Loucy (cell line): ENCODE measurements around the gene TEAD3.

Experiments used
- H2AFZ ChIP-seq: fragments of 200-600 bp; sonication (generic); 2 replicates; pipeline ENCODE4 v1.6.0; 2016; ENCODE audit warnings: antibody characterized with exemption, mild to moderate bottlenecking, low read length, moderate library complexity
- H3F3A ChIP-seq: fragments of 200-600 bp; 2 replicates; pipeline ENCODE4 v1.6.0; 2016; ENCODE audit warnings: antibody characterized with exemption, low read depth, mild to moderate bottlenecking
- H3K27me3 ChIP-seq: fragments of 200-600 bp; sonication (generic); 2 replicates; pipeline ENCODE4 v1.6.1; 2014; ENCODE audit warnings: low read length, mild to moderate bottlenecking; ENCODE audit not compliant: insufficient read depth, poor library complexity, severe bottlenecking
- H3K36me3 ChIP-seq: fragments of 200-600 bp; sonication (generic); 2 replicates; pipeline ENCODE4 v1.6.1; 2016; ENCODE audit warnings: low read length; ENCODE audit not compliant: insufficient read depth
- H3K4me1 ChIP-seq: fragments of 200-600 bp; sonication (generic); 2 replicates; pipeline ENCODE4 v1.5.1; 2014; ENCODE audit warnings: low read length, mild to moderate bottlenecking; ENCODE audit not compliant: insufficient read depth, poor library complexity, severe bottlenecking
- H3K4me2 ChIP-seq: fragments of 200-600 bp; sonication (generic); 2 replicates; pipeline ENCODE4 v1.6.0; 2014; ENCODE audit warnings: antibody characterized with exemption, low read length, low read depth, mild to moderate bottlenecking; ENCODE audit not compliant: poor library complexity, severe bottlenecking
- H3K4me3 ChIP-seq: fragments of 200-600 bp; sonication (generic); 2 replicates; pipeline ENCODE4 v1.5.1; 2014; ENCODE audit warnings: low read length, mild to moderate bottlenecking, mixed read lengths; ENCODE audit not compliant: poor library complexity, severe bottlenecking
- H3K79me2 ChIP-seq: fragments of 200-600 bp; sonication (generic); 2 replicates; pipeline ENCODE4 v1.6.1; 2014; ENCODE audit warnings: low read length; ENCODE audit not compliant: insufficient read depth
- H3K9ac ChIP-seq: fragments of 200-600 bp; sonication (generic); 2 replicates; pipeline ENCODE4 v1.6.0; 2014; ENCODE audit warnings: mild to moderate bottlenecking, low read depth, low read length, moderate library complexity; ENCODE audit not compliant: poor library complexity, severe bottlenecking
- H3K9me2 ChIP-seq: fragments of 200-600 bp; sonication (generic); replicated peaks from 2 replicates; pipeline ENCODE4 v1.6.1; 2016; ENCODE audit warnings: low read depth, low read length, mixed read lengths
- H3K9me3 ChIP-seq: fragments of 200-600 bp; sonication (generic); 2 replicates; pipeline ENCODE4 v1.6.1; 2014; ENCODE audit warnings: mild to moderate bottlenecking, antibody characterized with exemption, low read length, low read depth; ENCODE audit not compliant: insufficient read depth
- H4K20me1 ChIP-seq: fragments of 200-600 bp; sonication (generic); 2 replicates; pipeline ENCODE4 v1.6.0; 2014; ENCODE audit warnings: antibody characterized with exemption, low read length, mild to moderate bottlenecking; ENCODE audit not compliant: insufficient read depth, poor library complexity, severe bottlenecking
- CTCF ChIP-seq: fragments of 200-600 bp; sonication (generic); conservative IDR thresholded peaks from 2 replicates; pipeline ENCODE4 v1.5.1; 2014; ENCODE audit warnings: mild to moderate bottlenecking, antibody characterized with exemption, low read length
- EZH2phosphoT487 ChIP-seq: fragments of 200-600 bp; IDR thresholded peaks from 2 replicates; pipeline ENCODE4 v1.6.1; 2018; ENCODE audit warnings: antibody characterized with exemption, mild to moderate bottlenecking, moderate library complexity, borderline replicate concordance

Gene TEAD3

GRCh38 chr6:35443341-35444030, 53.4 kb downstream of the TEAD3 start:
- Histone ChIP-seq H2AFZ (no peak overlapping the region), H3K9me3 (no peaks in the 10 kb centered on the region), H3F3A (no peaks in the 10 kb centered on the region), H3K27me3 (no peaks in the 10 kb centered on the region), H3K36me3 (no peaks in the 10 kb centered on the region), H3K4me3 (no peak overlapping the region), H3K9ac (no peak overlapping the region), H3K4me1 (no peaks in the 10 kb centered on the region), H3K4me2 (no peak overlapping the region), H3K79me2 (no peaks in the 10 kb centered on the region), H3K9me2 (no peaks in the 10 kb centered on the region), H4K20me1 (no peaks in the 10 kb centered on the region)
- TF ChIP-seq CTCF (no peak), EZH2phosphoT487 (no peak)

GRCh38 chr6:35442693-35443092, 54.2 kb downstream of the TEAD3 start:
- Histone ChIP-seq H3K9me2 (no peaks in the 10 kb centered on the region), H4K20me1 (no peaks in the 10 kb centered on the region), H3K27me3 (no peaks in the 10 kb centered on the region), H3K9ac (no peak overlapping the region), H3K4me1 (no peaks in the 10 kb centered on the region), H3F3A (no peaks in the 10 kb centered on the region), H3K4me2 (no peak overlapping the region), H3K36me3 (no peaks in the 10 kb centered on the region), H2AFZ (no peak overlapping the region), H3K9me3 (no peaks in the 10 kb centered on the region), H3K79me2 (no peaks in the 10 kb centered on the region), H3K4me3 (no peak overlapping the region)
- TF ChIP-seq EZH2phosphoT487 (no peak), CTCF (no peak)

GRCh38 chr6:35441642-35442041, 55.2 kb downstream of the TEAD3 start:
- Histone ChIP-seq H3K9me2 (no peaks in the 10 kb centered on the region), H2AFZ (no peak overlapping the region), H3K4me1 (no peaks in the 10 kb centered on the region), H4K20me1 (no peaks in the 10 kb centered on the region), H3K9ac (no peak overlapping the region), H3K27me3 (no peaks in the 10 kb centered on the region), H3K79me2 (no peaks in the 10 kb centered on the region), H3F3A (no peaks in the 10 kb centered on the region), H3K36me3 (no peaks in the 10 kb centered on the region), H3K4me3 (no peak overlapping the region), H3K4me2 (no peak overlapping the region), H3K9me3 (no peaks in the 10 kb centered on the region)
- TF ChIP-seq CTCF (no peak), EZH2phosphoT487 (no peak)
